Measurements from ENCODE around the gene CDR2L. TPM values are rescaled to one million over a fixed set of nuclear protein-coding genes. Genes with fewer than 3 reads are reported as not detected.
"Not testable (repeated sequence)": the region's sequence is repeated elsewhere in the genome, so short reads cannot be mapped to it uniquely, and the experiment has no call there.

The CDR2L gene
- total RNA-seq, 1 donor from 2014 or later, result 1.1 TPM

DNA sequence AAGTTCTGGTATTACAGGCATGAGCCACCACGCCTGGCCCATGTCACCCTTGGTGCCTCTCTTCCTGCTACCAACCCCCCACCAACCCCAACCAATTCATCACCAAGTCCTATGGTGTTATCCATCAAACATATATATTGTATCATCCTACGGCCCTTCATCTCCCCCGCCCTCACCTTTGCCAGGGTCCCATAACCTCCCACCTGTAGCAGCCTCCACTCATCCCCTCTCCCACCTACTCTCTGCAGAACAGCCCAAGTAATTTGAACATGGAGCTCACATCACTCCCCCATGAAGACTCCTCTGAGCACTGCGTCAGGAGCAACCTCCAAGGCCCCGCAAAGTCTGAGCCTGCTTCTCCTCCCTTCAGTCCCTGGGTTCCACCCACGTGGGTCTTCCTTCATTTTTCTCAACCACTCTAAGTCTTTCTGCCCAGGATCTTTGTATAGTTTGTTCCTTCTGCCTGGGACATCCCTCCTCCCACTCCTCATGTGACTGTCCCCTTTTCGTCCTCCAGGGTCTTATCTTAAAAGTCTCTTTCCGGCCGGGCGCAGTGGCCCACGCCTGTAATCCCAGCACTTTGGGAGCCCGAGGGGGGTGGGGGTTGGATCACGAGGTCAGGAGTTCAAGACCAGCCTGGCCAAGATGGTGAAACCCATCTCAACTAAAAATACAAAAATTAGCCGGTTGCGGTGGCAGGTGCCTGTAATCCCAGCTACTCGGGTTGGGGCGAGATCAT, 7.9 kb upstream of the CDR2L start:
- no peaks in the 10 kb centered on the region for H3K36me3 Mint-ChIP-seq (ENCODE audit: low read depth)
- H3K4me1 Mint-ChIP-seq (ENCODE audit: low read depth), result peaks cover 12% of the 10 kb centered on the region
- H3K4me3 Mint-ChIP-seq, result no peak overlapping the region
- no peaks in the 10 kb centered on the region for H3K9me3 Mint-ChIP-seq
- H3K27ac Mint-ChIP-seq, result no peak overlapping the region
- intact Hi-C loops (cut with micrococcal nuclease), result loop anchor here (5.0 to 10.0 kb wide), 2 partner anchors 108 to 425 kb away; partner anchors contain the start of genes GRB2 and SLC16A5
- peaks cover 51% of the 10 kb centered on the region for H3K27me3 Mint-ChIP-seq (ENCODE audit: insufficient read depth)
- DNase-seq (ENCODE audit: low spot score), result no peak

DNA sequence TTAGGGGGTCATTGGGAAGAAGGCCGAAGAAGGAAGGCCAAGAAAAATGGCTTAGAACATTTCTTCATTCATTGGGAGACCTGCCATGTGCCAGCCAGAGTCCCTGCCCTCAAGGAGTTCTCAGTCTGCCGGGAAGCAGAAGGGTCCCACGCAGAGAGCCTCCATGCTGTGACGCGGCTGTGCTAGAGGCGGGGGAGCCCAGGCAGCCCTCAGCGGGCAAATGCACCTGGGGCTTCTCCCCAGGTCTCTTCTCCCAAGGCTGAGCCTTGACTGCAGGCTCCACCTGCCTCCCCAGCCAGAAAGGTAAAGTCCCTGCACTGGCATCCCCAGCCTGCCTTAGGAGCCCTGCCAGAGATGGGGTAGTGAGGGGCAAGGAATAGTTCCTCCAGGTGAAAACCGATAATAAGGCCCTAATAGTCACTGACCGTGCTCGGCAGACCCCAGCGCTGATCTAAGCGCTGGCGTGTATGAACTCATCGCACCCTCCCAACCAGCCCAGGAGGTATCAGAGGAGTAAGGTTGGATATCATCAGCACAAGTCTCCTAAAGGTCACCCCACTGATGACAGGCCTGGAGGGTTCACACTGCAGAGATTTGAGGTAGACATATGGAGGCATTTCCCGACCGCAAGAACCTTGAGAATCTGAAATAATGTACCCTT, 6.0 kb upstream of the CDR2L start:
- Mint-ChIP-seq H3K27ac (peak overlapping the region; percentile 74), H3K9me3 (no peaks in the 10 kb centered on the region), H3K4me1 (ENCODE audit: low read depth) (peaks cover 12% of the 10 kb centered on the region), H3K27me3 (ENCODE audit: insufficient read depth) (peaks cover 55% of the 10 kb centered on the region), H3K4me3 (peak overlapping the region; percentile 89), H3K36me3 (ENCODE audit: low read depth) (no peaks in the 10 kb centered on the region)
- DNase-seq (ENCODE audit: low spot score), result no peak
- intact Hi-C loops (cut with micrococcal nuclease), result loop anchor here (5.0 to 10.0 kb wide), 2 partner anchors 106 to 423 kb away; partner anchors contain the start of genes GRB2 and SLC16A5

GRCh38 chr17:74981979-74982662, 5.3 kb upstream of the CDR2L start:
- peaks cover 17% of the 10 kb centered on the region for H3K4me1 Mint-ChIP-seq (ENCODE audit: low read depth)
- H3K27ac Mint-ChIP-seq, result peak overlapping the region; percentile 74
- intact Hi-C loops (cut with micrococcal nuclease), result loop anchor here (1.0 to 10.0 kb wide), 3 partner anchors 10 to 423 kb away; partner anchors contain the start of genes GRB2, HID1 and SLC16A5
- H3K27me3 Mint-ChIP-seq (ENCODE audit: insufficient read depth), result peaks cover 61% of the 10 kb centered on the region
- peak overlapping the region; percentile 89 for H3K4me3 Mint-ChIP-seq
- H3K9me3 Mint-ChIP-seq, result no peaks in the 10 kb centered on the region
- peak; percentile 79 for DNase-seq (ENCODE audit: low spot score)
- H3K36me3 Mint-ChIP-seq (ENCODE audit: low read depth), result no peaks in the 10 kb centered on the region

DNA sequence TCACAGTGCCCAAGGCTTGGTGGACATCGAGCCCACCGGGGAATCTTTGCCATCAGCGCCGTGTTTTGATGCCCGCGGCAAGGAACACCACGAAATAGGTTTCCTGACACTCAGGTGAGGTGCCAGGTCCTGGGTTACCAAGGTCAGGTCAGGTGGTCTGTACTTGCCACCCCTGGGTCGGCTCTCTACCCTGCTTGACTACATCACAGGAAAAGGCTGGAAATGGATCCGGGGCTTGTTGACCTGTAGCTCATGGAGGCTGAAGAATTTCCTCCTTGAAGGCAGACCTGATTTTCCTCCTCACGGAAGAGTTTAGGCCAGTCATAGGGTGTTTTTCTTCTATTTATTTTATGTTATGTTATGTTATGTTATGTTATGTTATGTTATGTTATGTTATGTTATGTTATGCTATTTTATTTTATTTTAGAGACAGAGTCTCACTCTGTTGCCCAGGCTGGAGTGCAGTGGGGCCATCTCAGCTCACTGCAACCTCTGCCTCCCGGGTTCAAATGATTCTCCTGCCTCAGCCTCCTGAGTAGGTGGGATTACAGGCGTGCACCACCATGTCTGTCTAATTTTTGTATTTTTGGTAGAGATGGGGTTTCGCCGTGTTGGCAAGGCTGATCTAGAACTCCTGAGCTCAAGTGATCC, 4.6 kb upstream of the CDR2L start:
- H3K27me3 Mint-ChIP-seq (ENCODE audit: insufficient read depth), result peaks cover 63% of the 10 kb centered on the region
- peak overlapping the region; percentile 47 for H3K4me3 Mint-ChIP-seq
- not testable (repeated sequence) for DNase-seq (ENCODE audit: low spot score); H3K27ac Mint-ChIP-seq; H3K36me3 Mint-ChIP-seq (ENCODE audit: low read depth); H3K9me3 Mint-ChIP-seq
- peaks cover 20% of the 10 kb centered on the region for H3K4me1 Mint-ChIP-seq (ENCODE audit: low read depth)
- intact Hi-C loops (cut with micrococcal nuclease), result loop anchor here (1.0 to 10.0 kb wide), 3 partner anchors 10 to 422 kb away; partner anchors contain the start of genes GRB2, HID1 and SLC16A5

DNA sequence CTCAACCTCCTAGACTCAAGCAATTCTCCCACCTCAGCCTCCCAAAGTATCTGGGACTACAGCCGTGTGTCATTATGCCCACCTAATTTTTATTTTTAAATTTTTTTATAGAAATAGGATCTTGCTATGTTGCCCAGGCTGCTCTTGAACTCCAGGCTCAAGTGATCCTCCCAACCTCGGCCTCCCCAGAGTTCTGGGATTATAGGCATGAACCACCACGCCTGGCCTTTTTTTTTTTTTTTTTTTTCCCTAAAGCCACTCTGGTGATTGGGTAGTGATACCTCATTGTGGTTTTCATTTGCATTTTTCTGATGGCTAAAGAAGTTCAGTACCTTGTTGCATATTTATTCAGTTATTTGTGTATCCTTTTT, 1.2 kb upstream of the CDR2L start:
- Mint-ChIP-seq H3K9me3 (no peaks in the 10 kb centered on the region), H3K27me3 (ENCODE audit: insufficient read depth) (peaks cover 56% of the 10 kb centered on the region), H3K4me3 (no peak overlapping the region), H3K4me1 (ENCODE audit: low read depth) (peaks cover 16% of the 10 kb centered on the region), H3K36me3 (ENCODE audit: low read depth) (no peaks in the 10 kb centered on the region), H3K27ac (no peak overlapping the region)
- no peak for DNase-seq (ENCODE audit: low spot score)
- intact Hi-C loops (cut with micrococcal nuclease), result loop anchor here (10.0 kb wide), 1 partner anchor 419 kb away; the partner anchor contains the start of gene GRB2

- Mint-ChIP-seq H3K27me3 (ENCODE audit: insufficient read depth) (peaks cover 56% of the 10 kb centered on the region), H3K36me3 (ENCODE audit: low read depth) (no peaks in the 10 kb centered on the region), H3K4me3 (peak overlapping the region; percentile 72), H3K27ac (no peak overlapping the region), H3K4me1 (ENCODE audit: low read depth) (peaks cover 7% of the 10 kb centered on the region), H3K9me3 (no peaks in the 10 kb centered on the region)
- intact Hi-C loops (cut with micrococcal nuclease), result loop anchor here (1.0 to 10.0 kb wide), 8 partner anchors 16 to 417 kb away; partner anchors contain the start of genes ARMC7, GRB2, HID1 and NUP85
- DNase-seq (ENCODE audit: low spot score), result no peak
Measured at GRCh38 chr17:74987909-74988711, 678 bp downstream of the CDR2L start.

DNA sequence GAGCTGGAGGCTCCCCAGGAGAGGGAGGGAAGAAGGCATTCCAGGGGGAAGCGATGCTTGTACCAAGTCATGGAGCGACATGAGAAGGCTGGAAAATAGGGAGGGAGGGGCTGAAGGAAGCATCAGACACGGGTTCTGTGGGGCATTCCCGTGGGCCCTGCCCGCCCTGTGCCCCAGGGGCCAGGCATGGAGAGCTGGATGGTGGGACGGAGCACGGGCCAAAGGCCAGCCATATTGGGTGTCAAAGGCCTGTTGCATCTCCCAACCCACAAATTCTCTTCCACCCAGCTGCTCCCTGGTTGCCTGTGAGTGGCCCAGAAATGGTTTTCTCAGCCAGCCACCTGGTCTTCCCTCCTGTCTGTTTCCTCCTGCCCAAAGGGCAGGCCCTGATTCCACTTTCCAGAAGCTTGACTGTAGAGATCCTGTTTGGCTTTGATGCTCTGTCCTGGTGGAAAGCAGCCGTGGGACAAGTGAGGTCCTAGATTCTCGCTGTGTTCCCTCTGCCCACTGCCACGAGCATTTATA, 3.2 kb downstream of the CDR2L start:
- Mint-ChIP-seq H3K4me3 (no peak overlapping the region), H3K9me3 (no peaks in the 10 kb centered on the region), H3K27me3 (ENCODE audit: insufficient read depth) (peaks cover 38% of the 10 kb centered on the region), H3K27ac (no peak overlapping the region), H3K4me1 (ENCODE audit: low read depth) (peaks cover 7% of the 10 kb centered on the region), H3K36me3 (ENCODE audit: low read depth) (no peaks in the 10 kb centered on the region)
- intact Hi-C loops (cut with micrococcal nuclease), result no loop called here
- no peak for DNase-seq (ENCODE audit: low spot score)

DNA sequence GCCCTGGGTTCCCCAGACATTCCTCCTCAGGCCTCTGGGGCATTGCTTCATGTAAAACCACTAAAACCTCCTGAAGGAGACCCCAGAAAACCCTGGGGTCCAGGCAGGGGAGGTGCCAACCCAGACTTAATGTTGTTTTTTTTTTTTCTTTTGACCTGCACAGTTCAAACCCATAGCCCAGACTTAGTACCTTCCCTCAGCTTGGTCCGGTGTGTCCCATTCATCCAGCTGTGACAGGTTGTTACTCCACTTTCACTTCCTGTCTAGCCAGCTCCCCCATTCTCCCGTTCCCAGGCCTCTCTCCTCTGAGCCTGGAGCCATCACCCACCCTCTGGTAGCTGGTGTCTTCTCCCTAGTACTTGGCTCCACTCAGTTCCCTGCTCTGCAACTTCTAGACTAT, 4.8 kb downstream of the CDR2L start:
- H3K27ac Mint-ChIP-seq, result no peak overlapping the region
- H3K36me3 Mint-ChIP-seq (ENCODE audit: low read depth), result no peaks in the 10 kb centered on the region
- H3K9me3 Mint-ChIP-seq, result no peaks in the 10 kb centered on the region
- intact Hi-C loops (cut with micrococcal nuclease), result no loop called here
- H3K4me3 Mint-ChIP-seq, result no peak overlapping the region
- H3K4me1 Mint-ChIP-seq (ENCODE audit: low read depth), result peaks cover 2% of the 10 kb centered on the region
- H3K27me3 Mint-ChIP-seq (ENCODE audit: insufficient read depth), result peaks cover 29% of the 10 kb centered on the region
- no peak for DNase-seq (ENCODE audit: low spot score)

GRCh38 chr17:74994440-74994839, 7.0 kb downstream of the CDR2L start:
- intact Hi-C loops (cut with micrococcal nuclease), result no loop called here
- no peaks in the 10 kb centered on the region for H3K9me3 Mint-ChIP-seq
- no peaks in the 10 kb centered on the region for H3K4me1 Mint-ChIP-seq (ENCODE audit: low read depth)
- no peak overlapping the region for H3K4me3 Mint-ChIP-seq
- H3K27me3 Mint-ChIP-seq (ENCODE audit: insufficient read depth), result peaks cover 17% of the 10 kb centered on the region
- DNase-seq (ENCODE audit: low spot score), result no peak
- no peak overlapping the region for H3K27ac Mint-ChIP-seq
- H3K36me3 Mint-ChIP-seq (ENCODE audit: low read depth), result no peaks in the 10 kb centered on the region

GRCh38 chr17:74995847-74996246, 8.4 kb downstream of the CDR2L start:
- H3K27me3 Mint-ChIP-seq (ENCODE audit: insufficient read depth), result peaks cover 17% of the 10 kb centered on the region

GRCh38 chr17:74998783-74999182, 11.4 kb downstream of the CDR2L start:
- Mint-ChIP-seq H3K27ac (no peak overlapping the region), H3K4me1 (ENCODE audit: low read depth) (no peaks in the 10 kb centered on the region), H3K4me3 (no peak overlapping the region), H3K36me3 (ENCODE audit: low read depth) (no peaks in the 10 kb centered on the region), H3K27me3 (ENCODE audit: insufficient read depth) (peaks cover 9% of the 10 kb centered on the region), H3K9me3 (no peaks in the 10 kb centered on the region)
- intact Hi-C loops (cut with micrococcal nuclease), result no loop called here
- DNase-seq (ENCODE audit: low spot score), result no peak

More at GRCh38 chr17:74995847-74996246, 8.4 kb downstream of the CDR2L start:
- DNase-seq (ENCODE audit: low spot score), result no peak
- H3K4me1 Mint-ChIP-seq (ENCODE audit: low read depth), result no peaks in the 10 kb centered on the region
- no peak overlapping the region for H3K4me3 Mint-ChIP-seq
- H3K9me3 Mint-ChIP-seq, result no peaks in the 10 kb centered on the region
- intact Hi-C loops (cut with micrococcal nuclease), result no loop called here
- no peak overlapping the region for H3K27ac Mint-ChIP-seq
- no peaks in the 10 kb centered on the region for H3K36me3 Mint-ChIP-seq (ENCODE audit: low read depth)

DNA sequence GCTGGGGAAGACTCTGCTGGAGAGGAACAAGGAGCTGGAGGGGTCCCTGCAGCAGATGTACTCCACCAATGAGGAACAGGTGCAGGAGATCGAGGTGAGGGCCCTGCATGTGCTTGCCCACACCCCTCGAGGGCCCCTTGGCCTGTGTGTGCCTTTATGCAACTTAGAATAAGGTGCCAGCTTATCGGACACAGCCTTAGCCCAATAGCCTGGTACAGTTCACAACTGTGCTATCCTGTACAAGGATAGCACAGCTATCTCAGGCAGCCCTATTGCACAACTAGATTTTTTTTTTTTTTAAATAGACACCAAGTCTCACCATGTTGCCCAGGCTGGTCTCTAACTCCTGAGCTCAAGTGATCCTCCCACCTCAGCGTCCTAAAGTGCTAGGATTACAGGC, 12.1 kb downstream of the CDR2L start:
- H3K4me3 Mint-ChIP-seq, result no peak overlapping the region
- H3K27me3 Mint-ChIP-seq (ENCODE audit: insufficient read depth), result peaks cover 9% of the 10 kb centered on the region
- intact Hi-C loops (cut with micrococcal nuclease), result no loop called here
- no peaks in the 10 kb centered on the region for H3K4me1 Mint-ChIP-seq (ENCODE audit: low read depth)
- no peaks in the 10 kb centered on the region for H3K36me3 Mint-ChIP-seq (ENCODE audit: low read depth)
- H3K27ac Mint-ChIP-seq, result no peak overlapping the region
- H3K9me3 Mint-ChIP-seq, result no peaks in the 10 kb centered on the region
- DNase-seq (ENCODE audit: low spot score), result no peak
